Left colon (tissue), 2 donors: ENCODE results near the gene TCP10L. TPM values are rescaled to one million over a fixed set of nuclear protein-coding genes. Genes with fewer than 3 reads are reported as not detected.
"Not testable (repeated sequence)": the region's sequence is repeated elsewhere in the genome, so short reads cannot be mapped to it uniquely, and the experiment has no call there.

ENCODE experiments used
- ATAC-seq: fragments of 200-7000 bp; cut with Tn5 transposase; one replicate; pipeline ENCODE4 v1.9.1; 2020; ENCODE audit warnings: mild to moderate bottlenecking, moderate library complexity
- DNase-seq, 2 donors: peaks; one replicate each; pipeline ENCODE4 v3.0.0-alpha.2; 2020
- intact Hi-C, 2 donors: fragments of 100-400 bp; cut with DNase I in 1 of 2; cut with micrococcal nuclease in 1 of 2; formaldehyde crosslinking; loops; one replicate each; pipeline versions ENCODE4 v1.11.2 to v1.14.0; 2022; cut with DNase I, micrococcal nuclease
- total RNA-seq, 2 donors: library from RNA; stranded (reverse); fragmentation: NEBNext Ultra II Directional; extraction: Animal tissue kit (Norgen Biotek cat#: 25700); gene quantifications; one replicate each; pipeline ENCODE4 v1.2.1, GENCODE V29; 2021
- donor health status: DM: no; HTN: no; CAD: no.
- donor health status: DM: yes; HTN: yes; CAD: no.

TCP10L gene
- total RNA-seq, 2 donors from 2014 or later, result not detected

DNA sequence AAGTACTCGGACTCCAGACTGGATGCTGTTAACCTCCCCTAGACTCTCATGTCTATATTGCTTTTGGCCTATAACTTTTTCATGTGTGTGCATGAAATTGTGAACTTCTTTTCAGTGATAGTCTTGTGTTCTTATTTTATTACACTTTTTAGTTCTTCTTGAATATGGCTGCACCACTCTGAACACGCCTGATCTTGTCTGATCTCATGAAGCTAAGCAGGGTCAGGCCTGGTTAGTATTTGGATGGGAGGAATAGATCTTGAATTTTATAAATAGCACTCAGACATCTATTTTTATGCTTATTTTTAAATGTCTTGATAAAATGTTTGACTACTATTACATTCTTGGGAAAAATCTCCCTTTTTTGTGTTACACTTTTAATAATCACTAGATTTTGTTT is 22.4 kb downstream of the TCP10L start:
- DNase-seq, result no peak
- no peak for ATAC-seq
- intact Hi-C loops, result loop anchor here in 1 of 2 donors (10.0 kb wide), 1 partner anchor 148 kb away; the partner anchor contains the start of gene EVA1C

GRCh38 chr21:32562426-32562825 is 22.9 kb downstream of the TCP10L start:
- peak in 1 of 2 donors; percentile 19 for DNase-seq
- intact Hi-C loops, result loop anchor here in 1 of 2 donors (10.0 kb wide), 1 partner anchor 148 kb away; the partner anchor contains the start of gene EVA1C

DNA sequence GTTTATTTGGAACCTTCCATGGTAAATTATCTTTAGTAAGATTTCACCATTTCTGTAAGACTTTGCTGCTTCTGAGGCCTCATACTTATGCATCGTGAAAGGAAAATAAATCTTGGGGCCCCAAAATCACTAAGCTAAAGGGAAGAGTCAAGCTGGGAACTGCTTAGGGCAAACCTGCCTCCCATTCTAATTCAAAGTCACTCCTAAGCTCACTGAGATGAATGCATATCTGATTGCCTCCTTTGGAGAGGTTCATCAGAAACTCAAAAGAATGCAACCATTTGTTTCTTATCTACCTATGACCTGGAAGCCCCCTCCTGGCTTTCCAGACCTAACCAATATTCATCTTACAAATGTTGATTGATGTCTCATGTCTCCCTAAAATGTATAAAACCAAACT is 23.8 kb downstream of the TCP10L start:
- not testable (repeated sequence) for DNase-seq, ATAC-seq
- intact Hi-C loops, result loop anchor here in 1 of 2 donors (10.0 kb wide), 1 partner anchor 147 kb away; the partner anchor contains the start of gene EVA1C

More at GRCh38 chr21:32562426-32562825, 22.9 kb downstream of the TCP10L start:
- ATAC-seq, result no peak

DNA sequence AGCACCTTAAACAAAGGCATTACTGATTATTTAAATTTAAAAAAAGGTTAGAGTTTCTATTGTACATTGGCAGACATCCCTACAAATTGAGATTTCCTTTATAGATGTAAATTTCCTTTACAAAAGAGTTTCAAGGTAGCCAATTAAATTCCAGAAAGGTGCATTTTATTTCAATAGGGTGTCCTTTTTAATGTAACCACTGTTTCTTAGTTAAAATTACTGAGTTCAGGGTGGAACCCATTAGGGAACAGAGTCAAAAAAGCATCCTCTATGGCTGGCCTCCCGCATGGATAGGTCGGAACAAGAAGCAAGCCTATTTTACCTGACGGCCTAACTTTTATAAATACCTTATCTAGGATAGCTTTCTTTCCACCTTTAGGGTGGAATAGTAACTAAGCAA is 24.4 kb downstream of the TCP10L start:
- intact Hi-C loops, result loop anchor here in 1 of 2 donors (10.0 kb wide), 1 partner anchor 146 kb away; the partner anchor contains the start of gene EVA1C

GRCh38 chr21:32559006-32559610 is 26.2 kb downstream of the TCP10L start:
- DNase-seq (no peak), ATAC-seq (no peak)
- intact Hi-C loops, result no loop called here

More for the DNA sequence above, 24.4 kb downstream of the TCP10L start:
- ATAC-seq (no peak), DNase-seq (no peak)

DNA sequence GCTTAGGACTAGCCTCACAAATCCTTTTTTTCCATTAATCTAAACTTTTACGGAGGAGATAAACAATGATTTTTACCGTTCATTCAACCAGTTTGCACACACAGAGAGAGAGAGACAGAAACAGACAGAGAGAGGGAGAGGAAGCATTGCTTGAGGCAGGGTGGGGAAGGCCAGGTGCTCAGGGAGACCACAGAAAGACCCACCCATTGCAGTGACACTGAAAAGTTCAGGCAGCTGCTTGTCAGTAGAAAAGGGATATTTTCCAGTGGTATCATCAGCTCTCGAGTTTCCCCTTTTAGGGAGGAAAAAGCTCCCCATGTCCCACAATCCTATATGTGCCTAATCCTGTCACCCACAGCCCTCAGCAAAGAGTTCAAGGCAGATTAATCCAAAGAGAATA is 27.2 kb downstream of the TCP10L start:
- DNase-seq (no peak), ATAC-seq (no peak)
- intact Hi-C loops, result no loop called here

GRCh38 chr21:32554832-32555638 is 30.3 kb downstream of the TCP10L start:
- intact Hi-C loops, result no loop called here
- ATAC-seq, result no peak
- no peak for DNase-seq

- ATAC-seq (no peak), DNase-seq (no peak)
- intact Hi-C loops, result no loop called here
Measured at GRCh38 chr21:32549886-32550285, 35.4 kb downstream of the TCP10L start.

DNA sequence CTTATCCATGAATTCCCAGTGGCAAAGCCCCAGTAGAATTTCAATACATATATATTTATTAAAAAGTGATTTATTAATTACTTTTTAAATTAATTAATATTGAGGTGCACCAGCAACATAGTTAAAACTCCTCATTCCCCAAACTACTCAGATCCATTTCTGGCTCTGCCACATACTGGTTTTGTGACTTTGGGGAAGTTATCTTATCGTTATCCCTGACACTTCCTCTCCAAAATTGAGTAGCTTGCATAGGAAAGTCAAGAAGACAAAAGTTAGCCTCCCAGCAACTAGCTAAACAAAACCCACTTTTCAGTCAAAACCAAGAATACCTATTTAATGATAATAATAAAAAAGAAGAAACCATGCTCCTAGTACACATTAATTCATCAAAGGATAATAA is 35.9 kb downstream of the TCP10L start:
- intact Hi-C loops, result no loop called here
- no peak for ATAC-seq
- no peak for DNase-seq

DNA sequence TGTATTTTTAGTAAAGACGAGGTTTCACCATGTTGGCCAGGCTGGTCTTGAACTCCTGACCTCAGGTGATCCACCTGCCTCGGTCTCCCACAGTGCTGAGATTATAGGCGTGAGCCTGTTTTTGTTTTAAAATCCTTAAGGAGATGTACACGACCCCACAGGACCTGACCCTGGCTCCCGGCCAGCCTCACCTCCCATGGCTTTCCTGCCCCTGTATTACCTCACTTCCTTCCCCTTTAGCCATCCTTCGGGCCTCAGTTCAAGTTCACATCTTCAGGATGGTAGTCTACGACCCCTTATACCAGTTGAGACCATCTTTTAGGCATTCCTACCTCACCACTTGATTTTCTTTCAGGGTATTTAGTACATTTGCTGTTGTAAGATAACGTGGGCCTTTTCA is 36.3 kb downstream of the TCP10L start:
- ATAC-seq (no peak), DNase-seq (no peak)
- intact Hi-C loops, result no loop called here

GRCh38 chr21:32547018-32547417 is 38.3 kb downstream of the TCP10L start:
- DNase-seq, result no peak
- ATAC-seq, result no peak
- intact Hi-C loops, result no loop called here

DNA sequence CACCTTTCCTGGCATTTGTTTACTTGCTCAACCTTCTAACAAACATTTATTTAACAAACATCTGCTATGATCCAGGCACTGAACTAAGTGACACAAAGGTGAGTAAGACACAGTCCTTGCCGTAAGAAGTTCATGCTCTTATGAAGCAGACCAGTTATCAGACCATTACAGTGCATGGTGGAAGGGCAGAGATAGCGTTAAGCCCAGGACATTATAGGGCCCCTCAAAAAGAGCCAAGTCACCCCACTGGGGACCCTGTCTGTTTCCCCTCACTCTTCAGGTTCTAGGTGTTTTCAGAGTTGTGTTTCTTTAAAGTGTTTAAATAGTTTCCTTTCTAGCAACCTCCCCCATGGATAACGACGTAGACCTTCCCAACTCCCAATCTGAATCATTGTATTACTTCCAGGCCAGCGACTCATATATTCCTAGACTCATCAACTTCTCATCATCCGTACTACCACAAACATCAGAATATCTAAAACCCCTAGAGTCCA is 39.3 kb downstream of the TCP10L start:
- no peak for ATAC-seq
- intact Hi-C loops, result no loop called here
- no peak for DNase-seq

DNA sequence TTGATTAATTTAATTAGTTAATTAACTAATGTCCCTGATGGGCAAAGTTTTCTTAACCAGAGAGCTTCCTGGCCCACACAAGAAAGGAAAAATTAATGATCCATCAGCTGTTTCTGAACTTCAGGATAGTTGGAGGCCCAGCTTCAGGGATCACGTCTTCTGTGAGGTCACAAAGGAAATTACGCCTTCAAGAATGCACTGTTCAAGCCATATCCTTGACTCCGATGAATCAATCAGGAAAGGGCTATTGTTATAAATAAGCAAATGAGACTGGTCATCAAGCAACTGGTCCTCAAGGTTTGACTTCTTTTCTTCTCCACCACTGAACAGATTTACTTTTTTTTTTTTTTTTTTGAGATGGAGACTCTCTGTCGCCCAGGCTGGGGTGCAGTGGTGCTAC is 40.6 kb downstream of the TCP10L start:
- intact Hi-C loops, result no loop called here
- DNase-seq, result no peak
- no peak for ATAC-seq

DNA sequence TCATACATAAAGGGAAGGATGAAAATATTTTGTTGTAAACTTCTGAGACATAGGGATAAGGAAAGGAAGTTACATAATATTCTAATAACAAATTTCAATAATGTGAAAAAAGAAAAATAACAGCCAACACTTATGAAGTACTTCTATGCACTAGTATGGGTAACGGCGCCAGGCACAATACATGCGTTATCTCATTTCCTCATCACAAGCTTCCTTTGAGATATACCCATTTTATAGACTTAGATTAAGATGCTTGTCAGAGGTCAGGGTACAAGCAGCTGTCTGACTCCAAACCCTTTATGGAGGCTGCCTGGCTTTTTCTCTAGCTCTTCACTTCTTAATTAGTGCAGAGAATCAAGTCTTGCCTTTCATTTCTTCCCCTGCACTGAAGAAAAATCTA is 41.3 kb downstream of the TCP10L start:
- ATAC-seq, result no peak
- intact Hi-C loops, result no loop called here
- DNase-seq, result no peak

GRCh38 chr21:32543056-32543455 is 42.3 kb downstream of the TCP10L start:
- DNase-seq, ATAC-seq, intact Hi-C loops: not testable (repeated sequence)

- no peak for ATAC-seq
- no peak for DNase-seq
- intact Hi-C loops, result no loop called here
Measured at GRCh38 chr21:32539378-32539777, 45.9 kb downstream of the TCP10L start.

GRCh38 chr21:32538147-32538792 is 47.1 kb downstream of the TCP10L start:
- DNase-seq, result no peak
- intact Hi-C loops, result no loop called here
- no peak for ATAC-seq

- intact Hi-C loops, result no loop called here
- ATAC-seq (no peak), DNase-seq (no peak)
Measured at GRCh38 chr21:32537569-32537881, 47.8 kb downstream of the TCP10L start.

DNA sequence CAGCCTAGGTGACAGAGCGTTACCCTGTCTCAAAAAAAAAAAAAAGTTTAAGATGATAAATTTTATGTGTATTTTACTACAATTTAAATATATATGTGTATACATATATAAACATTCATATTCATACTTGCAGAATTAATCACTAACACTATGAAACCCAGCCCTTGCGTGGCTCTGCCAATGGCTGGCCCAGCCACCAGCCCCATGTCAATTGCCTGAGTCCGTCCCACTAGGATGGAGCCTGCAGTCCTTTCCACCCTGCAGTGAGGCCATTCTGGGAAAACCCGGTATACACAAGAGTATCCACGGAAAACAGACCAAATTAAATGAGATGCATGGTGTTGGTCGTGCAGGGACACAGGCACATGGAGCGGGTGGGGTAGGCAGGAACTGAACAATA is 49.7 kb downstream of the TCP10L start:
- ATAC-seq (no peak), DNase-seq (no peak)
- intact Hi-C loops, result no loop called here

GRCh38 chr21:32534113-32534512 is 51.2 kb downstream of the TCP10L start:
- ATAC-seq, result no peak
- no peak for DNase-seq
- intact Hi-C loops, result no loop called here
